Ovary (tissue), 9 donors: ENCODE data around the gene KL. TPM values are rescaled to one million over a fixed set of nuclear protein-coding genes. Genes with fewer than 3 reads are reported as not detected.

Experiments
- DNase-seq, 5 donors: peaks; one replicate each; pipeline ENCODE4 v3.0.0-alpha.2; 2019 to 2020
- H3K27ac ChIP-seq, 2 donors: fragments of 200-600 bp; one replicate each; pipeline versions ENCODE4 v1.5.1 to v1.8.0; 2019 to 2022
- H3K27me3 ChIP-seq: fragments of 200-600 bp; one replicate; pipeline ENCODE4 v1.8.0; 2022
- H3K36me3 ChIP-seq: fragments of 200-600 bp; sonication (generic); one replicate; pipeline ENCODE4 v1.5.1; 2019
- H3K4me1 ChIP-seq: one replicate; pipeline ENCODE4 v1.8.1; 2013; ENCODE audit warnings: mild to moderate bottlenecking, moderate library complexity; ENCODE audit not compliant: insufficient read depth
- H3K4me3 ChIP-seq: fragments of 200-600 bp; sonication (generic); one replicate; pipeline ENCODE4 v1.5.1; 2017
- H3K9me3 ChIP-seq, 2 donors: fragments of 200-600 bp in 1 of 2; sonication (generic) in 1 of 2; one replicate each; pipeline versions ENCODE4 v1.5.1 to v1.8.1; 2013 to 2019; ENCODE audit warnings: mild to moderate bottlenecking in 1 of 2, moderate library complexity in 1 of 2
- EP300 ChIP-seq: sonication (generic); formaldehyde crosslinking; IDR thresholded peaks from one replicate; pipeline ENCODE4 v1.6.1; 2017; ENCODE audit warnings: antibody characterized with exemption
- POLR2A ChIP-seq: fragments of 450-650 bp; IDR thresholded peaks from one replicate; pipeline ENCODE4 v1.6.1; 2017; ENCODE audit warnings: antibody characterized with exemption, mild to moderate bottlenecking, moderate library complexity
- WGBS, 3 donors: extraction: QIAGEN DNeasy Blood & Tissue Kit in 1 of 3; methylation state at CpG; one replicate each; pipeline versions ENCODE4 v1.1.5 to v1.1.7; 2013 to 2017; 5-methylcytosine and 5-hydroxymethylcytosine counted together
- intact Hi-C, 4 donors: fragments of 100-400 bp; cut with DNase I; formaldehyde crosslinking; loops; one replicate each; pipeline versions ENCODE4 v1.11.0 to v1.15.1; 2022 to 2023
- polyA plus RNA-seq, 2 donors: library from polyadenylated mRNA; stranded (reverse); fragments of 200-250 nt in 1 of 2; fragments of 350-450 nt in 1 of 2; fragmentation: Illumina TruSeq in 1 of 2; extraction: RNeasy Lipid Tissue Mini Kit (QIAGEN cat#74804) in 1 of 2; gene quantifications; one replicate each; pipeline ENCODE4 v1.2.3, GENCODE V29; 2013 to 2014
- total RNA-seq, 7 donors: library from RNA; depleted of rRNA in 2 of 7; stranded (reverse); fragments of >200 nt in 2 of 7; fragmentation: NEBNext Ultra II Directional in 3 of 7; extraction: Animal tissue kit (Norgen Biotek cat#: 25700) in 3 of 7; gene quantifications; one replicate each; pipeline versions ENCODE4 v1.1.0 to v1.2.4, GENCODE V29; 2016 to 2023
- TF ChIP-seq, protein P1 (sequence below), 3 donors: fragments of 450-650 bp in 2 of 3; fragments of 200-600 bp in 1 of 3; IDR thresholded peaks; one replicate each; pipeline versions ENCODE4 v1.5.1 to v1.8.0; 2016 to 2022; ENCODE audit warnings: antibody characterized with exemption in 3 of 3, mild to moderate bottlenecking in 1 of 3
- donor health status: DM: no; HTN: no; CAD: no; lungs with moderate emphysema.
- donor health status: DM: no; HTN: no; CAD: no.
- donor health status: Bipolar disorder and iron deficiency.
- donor health status: DM: yes; HTN: yes; CAD: no.
- donor health status: DM: no; HTN: no; CAD: no.
- donor health status: DM: yes; HTN: yes; CAD: no.

The KL gene
- total and polyA plus RNA-seq, 9 donors = 0.24 to 1.3 (median 0.55) TPM

DNA sequence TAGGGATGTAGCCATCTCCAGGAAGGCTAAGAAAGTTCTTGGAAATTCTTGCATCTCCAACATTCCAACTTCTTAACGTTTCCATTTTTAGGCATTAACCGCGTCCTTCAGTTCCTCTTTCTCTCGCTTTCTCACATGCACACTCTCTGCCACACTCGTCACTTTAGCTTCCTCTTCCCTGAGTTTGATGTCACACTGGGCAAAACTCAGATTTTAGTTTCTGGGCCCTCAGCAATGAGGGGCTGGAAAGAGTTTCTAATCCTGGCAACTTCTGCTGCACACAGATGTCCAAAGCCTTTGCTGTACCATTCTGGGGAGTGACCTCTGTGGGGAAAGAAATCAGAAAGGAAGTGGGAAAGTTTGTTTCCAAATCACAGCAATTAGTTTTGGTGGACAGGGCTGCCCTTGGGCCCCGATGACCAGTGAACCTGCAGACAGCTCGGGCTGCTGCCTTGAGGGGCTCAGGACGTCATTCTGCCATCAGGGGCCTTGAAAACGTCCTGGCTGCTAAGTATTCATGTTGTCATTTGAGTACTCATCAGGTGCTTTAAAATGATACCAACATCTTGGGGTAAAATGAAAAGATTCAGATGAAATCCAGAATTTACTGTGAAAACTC is 89.3 kb downstream of the KL start:
- Histone ChIP-seq H3K27ac (no peak overlapping the region), H3K4me1 (no peaks in the 10 kb centered on the region), H3K36me3 (no peaks in the 10 kb centered on the region), H3K4me3 (no peak overlapping the region), H3K27me3 (no peaks in the 10 kb centered on the region), H3K9me3 (no peaks in the 10 kb centered on the region)
- intact Hi-C loops = no loop called here
- 75 to 84% (median 78%) methylated on average over 9 of the region's 9 CpGs for WGBS, 3 donors
- no peak for DNase-seq
- TF ChIP-seq, protein P1, sequence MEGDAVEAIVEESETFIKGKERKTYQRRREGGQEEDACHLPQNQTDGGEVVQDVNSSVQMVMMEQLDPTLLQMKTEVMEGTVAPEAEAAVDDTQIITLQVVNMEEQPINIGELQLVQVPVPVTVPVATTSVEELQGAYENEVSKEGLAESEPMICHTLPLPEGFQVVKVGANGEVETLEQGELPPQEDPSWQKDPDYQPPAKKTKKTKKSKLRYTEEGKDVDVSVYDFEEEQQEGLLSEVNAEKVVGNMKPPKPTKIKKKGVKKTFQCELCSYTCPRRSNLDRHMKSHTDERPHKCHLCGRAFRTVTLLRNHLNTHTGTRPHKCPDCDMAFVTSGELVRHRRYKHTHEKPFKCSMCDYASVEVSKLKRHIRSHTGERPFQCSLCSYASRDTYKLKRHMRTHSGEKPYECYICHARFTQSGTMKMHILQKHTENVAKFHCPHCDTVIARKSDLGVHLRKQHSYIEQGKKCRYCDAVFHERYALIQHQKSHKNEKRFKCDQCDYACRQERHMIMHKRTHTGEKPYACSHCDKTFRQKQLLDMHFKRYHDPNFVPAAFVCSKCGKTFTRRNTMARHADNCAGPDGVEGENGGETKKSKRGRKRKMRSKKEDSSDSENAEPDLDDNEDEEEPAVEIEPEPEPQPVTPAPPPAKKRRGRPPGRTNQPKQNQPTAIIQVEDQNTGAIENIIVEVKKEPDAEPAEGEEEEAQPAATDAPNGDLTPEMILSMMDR (IDR thresholded peaks at IDR 0.05) = no peak
- TF ChIP-seq POLR2A (no peak), EP300 (no peak)

DNA sequence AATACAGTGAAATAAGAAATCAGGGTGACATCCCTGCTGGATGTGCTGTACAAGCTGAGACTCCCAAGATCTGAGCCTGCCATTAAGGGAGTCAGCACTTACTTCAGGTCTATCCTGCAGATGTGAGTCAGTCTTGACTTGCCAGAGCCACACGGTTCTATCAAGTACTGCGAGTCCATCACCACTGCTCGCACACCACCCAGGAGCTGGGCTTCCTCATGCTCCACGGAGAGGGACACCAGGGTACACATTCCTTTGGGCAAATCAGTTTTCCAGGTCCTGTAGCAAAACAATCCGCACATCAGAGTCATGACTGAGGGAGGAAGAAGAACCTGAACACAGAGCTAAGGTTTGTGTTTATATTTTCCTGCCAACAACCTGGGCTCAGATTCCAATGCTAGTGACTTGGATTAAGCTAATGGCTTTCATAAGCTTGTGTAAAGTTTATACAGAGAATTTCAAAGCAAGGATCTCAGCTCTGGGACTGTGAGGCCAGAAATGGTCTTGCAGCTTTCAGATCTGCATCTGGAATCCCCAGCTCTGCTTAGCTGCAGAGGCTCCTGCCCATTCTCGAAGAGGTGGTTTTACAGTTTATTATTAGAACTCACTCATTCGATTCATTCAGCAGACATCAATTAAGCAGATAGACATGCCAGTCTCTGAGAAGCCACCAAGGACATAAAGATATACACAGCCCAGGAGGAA is 90.6 kb downstream of the KL start:
- 75 to 87% (median 77%) methylated on average over 7 of the region's 7 CpGs for WGBS, 3 donors
- TF ChIP-seq, protein P1 (IDR thresholded peaks at IDR 0.05) = no peak
- TF ChIP-seq POLR2A = no peak
- TF ChIP-seq EP300 = no peak
- Histone ChIP-seq H3K4me3 (no peak overlapping the region), H3K4me1 (peaks cover 6% of the 10 kb centered on the region), H3K27me3 (no peaks in the 10 kb centered on the region), H3K27ac (no peak overlapping the region), H3K36me3 (no peaks in the 10 kb centered on the region), H3K9me3 (no peaks in the 10 kb centered on the region)
- no peak for DNase-seq
- intact Hi-C loops = no loop called here

DNA sequence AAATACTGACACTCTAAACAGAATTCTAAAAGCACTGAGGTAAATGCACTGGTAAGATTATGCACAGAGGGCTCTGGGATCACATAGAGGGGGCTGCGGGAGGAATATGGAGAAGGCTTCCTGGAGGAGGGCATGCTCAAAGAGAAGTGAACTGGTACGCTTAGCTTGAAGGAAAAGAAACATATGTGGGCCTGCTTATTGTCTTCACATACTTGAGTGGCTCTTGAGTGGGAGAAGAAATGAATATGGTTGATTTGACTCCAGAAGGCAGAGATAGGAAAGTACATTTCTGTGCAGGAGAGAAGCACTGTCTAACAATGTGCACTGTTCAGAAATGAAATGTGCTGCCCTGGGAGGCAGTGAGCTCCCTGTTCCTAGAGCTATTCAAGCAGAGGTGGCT is 91.1 kb downstream of the KL start:
- Histone ChIP-seq H3K4me1 (peaks cover 6% of the 10 kb centered on the region), H3K36me3 (no peaks in the 10 kb centered on the region), H3K27ac (no peak overlapping the region), H3K27me3 (no peaks in the 10 kb centered on the region), H3K9me3 (no peaks in the 10 kb centered on the region), H3K4me3 (no peak overlapping the region)
- intact Hi-C loops = no loop called here
- DNase-seq = no peak
- no peak for TF ChIP-seq POLR2A
- no peak for TF ChIP-seq EP300
- TF ChIP-seq, protein P1 (IDR thresholded peaks at IDR 0.05) = no peak
- WGBS, 3 donors = 95% methylated on average over 2 of the region's 2 CpGs

DNA sequence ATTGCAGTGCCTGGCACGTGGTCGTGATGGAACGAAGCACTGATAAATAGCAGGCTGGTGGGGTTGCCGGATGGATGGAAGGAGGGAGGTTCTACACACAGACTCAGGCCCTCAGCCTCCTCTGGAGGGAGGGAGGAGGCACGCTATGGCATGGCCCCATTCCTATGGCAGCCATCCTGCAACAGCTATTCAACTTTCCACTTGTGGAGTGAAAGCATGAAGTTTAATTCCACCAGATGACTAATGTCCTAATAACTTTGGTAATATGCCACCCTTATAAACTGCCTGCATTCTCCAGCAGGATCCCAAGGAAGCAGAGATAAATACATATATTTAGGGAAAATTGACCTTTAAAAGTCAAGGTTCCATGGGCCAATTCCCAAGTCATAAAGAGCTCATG is 92.4 kb downstream of the KL start:
- TF ChIP-seq EP300 = no peak
- TF ChIP-seq POLR2A = no peak
- TF ChIP-seq, protein P1 (IDR thresholded peaks at IDR 0.05) = no peak
- intact Hi-C loops = no loop called here
- Histone ChIP-seq H3K27ac (no peak overlapping the region), H3K4me1 (peaks cover 14% of the 10 kb centered on the region), H3K4me3 (no peak overlapping the region), H3K9me3 (no peaks in the 10 kb centered on the region), H3K27me3 (no peaks in the 10 kb centered on the region), H3K36me3 (no peaks in the 10 kb centered on the region)
- no peak for DNase-seq
- 74 to 90% (median 84%) methylated on average over 5 of the region's 5 CpGs for WGBS, 3 donors
